ENCODE measurements around the gene ATG101. TPM values are rescaled to one million over a fixed set of nuclear protein-coding genes. Genes with fewer than 3 reads are reported as not detected.

ATG101 gene
- total and polyA plus RNA-seq, 2 of the 13 experiments (the other 11 are each of a cell fraction or from before 2014, with no cell fraction given), result 58.2 to 67.7 TPM

GRCh38 chr12:52023182-52023975, 46.4 kb upstream of the ATG101 start (continued):
- TF ChIP-seq, protein P1, sequence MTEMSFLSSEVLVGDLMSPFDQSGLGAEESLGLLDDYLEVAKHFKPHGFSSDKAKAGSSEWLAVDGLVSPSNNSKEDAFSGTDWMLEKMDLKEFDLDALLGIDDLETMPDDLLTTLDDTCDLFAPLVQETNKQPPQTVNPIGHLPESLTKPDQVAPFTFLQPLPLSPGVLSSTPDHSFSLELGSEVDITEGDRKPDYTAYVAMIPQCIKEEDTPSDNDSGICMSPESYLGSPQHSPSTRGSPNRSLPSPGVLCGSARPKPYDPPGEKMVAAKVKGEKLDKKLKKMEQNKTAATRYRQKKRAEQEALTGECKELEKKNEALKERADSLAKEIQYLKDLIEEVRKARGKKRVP (CRISPR knock-in tag; IDR thresholded peaks at IDR 0.05), result 0 out of 4 replicates have a peak, but pooled peaks of 1 of the 2 experiments have one; percentile 21
- TF ChIP-seq SNAI1 (CRISPR knock-in tag; IDR thresholded peaks at IDR 0.05; ENCODE audit: borderline replicate concordance) (no peak), ZHX1 (CRISPR knock-in tag; IDR thresholded peaks at IDR 0.05; ENCODE audit: low read depth) (no peak), STAG1 (CRISPR knock-in tag; IDR thresholded peaks at IDR 0.05) (peak; percentile 76), FOXP1 (IDR thresholded peaks at IDR 0.05) (no peak), FOXP1 (CRISPR knock-in tag; IDR thresholded peaks at IDR 0.05) (no peak), ARID5B (CRISPR knock-in tag; IDR thresholded peaks at IDR 0.05) (no peak; the same call in 1 of the 2 replicates), KLF15 (CRISPR knock-in tag; IDR thresholded peaks at IDR 0.05; ENCODE audit: borderline replicate concordance) (0 out of 2 replicates have a peak, but pooled peaks have one; percentile 56), ZNF550 (CRISPR knock-in tag; IDR thresholded peaks at IDR 0.05; ENCODE audit: borderline replicate concordance) (no peak), MXI1 (IDR thresholded peaks at IDR 0.05; ENCODE audit: borderline replicate concordance, low read depth, low read length) (peak; percentile 28; the same call in 1 of the 3 replicates), ZMAT3 (CRISPR knock-in tag; conservative IDR thresholded peaks at IDR 0.05) (0 out of 2 replicates have a peak, but pooled peaks have one; percentile 14), KMT2B (CRISPR knock-in tag; IDR thresholded peaks at IDR 0.05) (0 out of 2 replicates have a peak, but pooled peaks have one; percentile 36), TBX2 (CRISPR knock-in tag; IDR thresholded peaks at IDR 0.05; ENCODE audit: borderline replicate concordance) (peak; percentile 74), PITX1 (CRISPR knock-in tag; IDR thresholded peaks at IDR 0.05) (peak; percentile 18; the same call in 1 of the 2 replicates), SP4 (CRISPR knock-in tag; IDR thresholded peaks at IDR 0.05) (peak; percentile 95), GATAD1 (CRISPR knock-in tag; IDR thresholded peaks at IDR 0.05) (0 out of 2 replicates have a peak, but pooled peaks have one; percentile 21)
- TF ChIP-seq, protein P2, sequence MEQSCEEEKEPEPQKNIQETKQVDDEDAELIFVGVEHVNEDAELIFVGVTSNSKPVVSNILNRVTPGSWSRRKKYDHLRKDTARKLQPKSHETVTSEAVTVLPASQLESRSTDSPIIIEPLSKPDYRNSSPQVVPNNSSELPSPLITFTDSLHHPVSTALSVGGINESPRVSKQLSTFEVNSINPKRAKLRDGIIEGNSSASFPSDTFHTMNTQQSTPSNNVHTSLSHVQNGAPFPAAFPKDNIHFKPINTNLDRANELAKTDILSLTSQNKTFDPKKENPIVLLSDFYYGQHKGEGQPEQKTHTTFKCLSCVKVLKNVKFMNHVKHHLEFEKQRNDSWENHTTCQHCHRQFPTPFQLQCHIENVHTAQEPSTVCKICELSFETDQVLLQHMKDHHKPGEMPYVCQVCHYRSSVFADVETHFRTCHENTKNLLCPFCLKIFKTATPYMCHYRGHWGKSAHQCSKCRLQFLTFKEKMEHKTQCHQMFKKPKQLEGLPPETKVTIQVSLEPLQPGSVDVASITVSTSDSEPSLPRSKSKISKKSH (CRISPR knock-in tag; IDR thresholded peaks at IDR 0.05; ENCODE audit: borderline replicate concordance), result 0 out of 2 replicates have a peak, but pooled peaks have one; percentile 60
- TF ChIP-seq, protein P3, sequence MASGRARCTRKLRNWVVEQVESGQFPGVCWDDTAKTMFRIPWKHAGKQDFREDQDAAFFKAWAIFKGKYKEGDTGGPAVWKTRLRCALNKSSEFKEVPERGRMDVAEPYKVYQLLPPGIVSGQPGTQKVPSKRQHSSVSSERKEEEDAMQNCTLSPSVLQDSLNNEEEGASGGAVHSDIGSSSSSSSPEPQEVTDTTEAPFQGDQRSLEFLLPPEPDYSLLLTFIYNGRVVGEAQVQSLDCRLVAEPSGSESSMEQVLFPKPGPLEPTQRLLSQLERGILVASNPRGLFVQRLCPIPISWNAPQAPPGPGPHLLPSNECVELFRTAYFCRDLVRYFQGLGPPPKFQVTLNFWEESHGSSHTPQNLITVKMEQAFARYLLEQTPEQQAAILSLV (CRISPR knock-in tag; IDR thresholded peaks at IDR 0.05; ENCODE audit: borderline replicate concordance), result no peak; the same call in 1 of the 2 replicates

Measured in HepG2 (cell line).